ENCODE results near the gene ACADM. TPM values are rescaled to one million over a fixed set of nuclear protein-coding genes. Genes with fewer than 3 reads are reported as not detected.

Gene ACADM
- total RNA-seq, 3 donors from 2014 or later: 59.3 to 79.5 (median 78.6) TPM

GRCh38 chr1:75707191-75707590 is 17.3 kb upstream of the ACADM start:
- Histone ChIP-seq H3K4me3 (no peak overlapping the region), H3K36me3 (ENCODE audit: low read depth) (no peaks in the 10 kb centered on the region), H3K9me3 (no peaks in the 10 kb centered on the region), H3K4me1 (ENCODE audit: low read depth) (no peaks in the 10 kb centered on the region)
- no peak for TF ChIP-seq CTCF (IDR thresholded peaks at IDR 0.05)
- no peak for DNase-seq
- ATAC-seq: no peak
- intact Hi-C loops (cut with DNase I, micrococcal nuclease): no loop called here

- no peak for ATAC-seq
- no peak for TF ChIP-seq CTCF (IDR thresholded peaks at IDR 0.05)
- Histone ChIP-seq H3K36me3 (ENCODE audit: low read depth) (no peaks in the 10 kb centered on the region), H3K9me3 (no peaks in the 10 kb centered on the region), H3K4me3 (no peak overlapping the region), H3K4me1 (ENCODE audit: low read depth) (no peaks in the 10 kb centered on the region)
- intact Hi-C loops (cut with DNase I, micrococcal nuclease): no loop called here
- no peak for DNase-seq
Observed at GRCh38 chr1:75708910-75709309, 15.6 kb upstream of the ACADM start.

DNA sequence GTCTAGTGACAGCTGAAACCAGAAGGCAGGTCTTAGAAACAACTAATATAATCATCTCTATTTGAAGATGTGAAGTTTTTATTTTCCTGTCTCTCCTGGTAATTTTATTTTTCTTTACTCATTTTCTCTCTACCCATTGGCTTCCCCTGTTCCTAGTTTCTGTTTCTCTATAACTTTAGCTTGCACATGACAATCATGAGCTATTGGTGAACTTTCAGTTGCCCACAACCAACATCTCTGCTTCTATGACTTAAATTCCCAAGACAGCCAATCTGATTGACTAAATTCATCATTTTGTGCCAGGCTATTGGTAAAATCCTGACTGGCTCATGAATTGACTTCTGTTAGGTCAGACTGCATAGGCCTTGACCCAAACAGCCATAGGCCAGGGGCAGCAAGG is 13.7 kb upstream of the ACADM start:
- no peaks in the 10 kb centered on the region for H3K4me1 ChIP-seq (ENCODE audit: low read depth)
- no peak for TF ChIP-seq CTCF (IDR thresholded peaks at IDR 0.05)
- no peak for DNase-seq
- H3K36me3 ChIP-seq (ENCODE audit: low read depth): no peaks in the 10 kb centered on the region
- intact Hi-C loops (cut with DNase I, micrococcal nuclease): no loop called here
- no peak overlapping the region for H3K4me3 ChIP-seq
- ATAC-seq: no peak
- no peaks in the 10 kb centered on the region for H3K9me3 ChIP-seq

DNA sequence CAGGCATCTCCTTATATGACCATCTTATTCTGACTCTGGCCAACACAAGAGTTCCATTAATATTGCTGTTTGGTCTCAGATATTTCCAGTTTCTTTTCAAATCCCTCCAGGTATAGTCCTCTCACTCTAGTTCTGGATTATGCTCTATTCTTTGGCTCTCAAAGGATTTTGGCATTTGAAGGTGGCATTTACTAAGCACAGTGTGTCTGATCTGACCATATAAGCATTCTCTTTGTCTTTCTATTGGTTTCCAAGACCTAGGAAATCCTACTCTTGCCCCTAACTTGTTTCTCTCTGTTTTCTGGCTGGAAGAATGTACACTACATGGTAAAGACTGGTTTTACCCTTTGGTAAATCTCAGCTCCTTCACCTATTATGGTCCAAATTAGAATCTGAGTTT is 12.7 kb upstream of the ACADM start:
- TF ChIP-seq CTCF (IDR thresholded peaks at IDR 0.05): no peak
- intact Hi-C loops (cut with DNase I, micrococcal nuclease): no loop called here
- no peak for ATAC-seq

GRCh38 chr1:75712306-75712705 is 12.2 kb upstream of the ACADM start:
- Histone ChIP-seq H3K4me3 (no peak overlapping the region), H3K36me3 (ENCODE audit: low read depth) (no peaks in the 10 kb centered on the region), H3K4me1 (ENCODE audit: low read depth) (no peaks in the 10 kb centered on the region), H3K9me3 (no peaks in the 10 kb centered on the region)
- intact Hi-C loops (cut with DNase I, micrococcal nuclease): no loop called here
- TF ChIP-seq CTCF (IDR thresholded peaks at IDR 0.05): no peak
- no peak for ATAC-seq
- DNase-seq: no peak

More for the DNA sequence above, 12.7 kb upstream of the ACADM start:
- Histone ChIP-seq H3K36me3 (ENCODE audit: low read depth) (no peaks in the 10 kb centered on the region), H3K4me3 (no peak overlapping the region), H3K4me1 (ENCODE audit: low read depth) (no peaks in the 10 kb centered on the region), H3K9me3 (no peaks in the 10 kb centered on the region)
- DNase-seq: no peak

- TF ChIP-seq CTCF (IDR thresholded peaks at IDR 0.05): no peak
- H3K4me3 ChIP-seq: no peak overlapping the region
- H3K9me3 ChIP-seq: no peaks in the 10 kb centered on the region
- no peak for DNase-seq
- peaks cover 4% of the 10 kb centered on the region for H3K4me1 ChIP-seq (ENCODE audit: low read depth)
- intact Hi-C loops (cut with DNase I, micrococcal nuclease): loop anchor here in 1 of 2 donors (10.0 kb wide), 1 partner anchor 65 kb away; the partner anchor contains the start of gene RABGGTB
- no peaks in the 10 kb centered on the region for H3K36me3 ChIP-seq (ENCODE audit: low read depth)
- ATAC-seq: no peak
Observed at GRCh38 chr1:75719810-75720209, 4.7 kb upstream of the ACADM start.

Measured in mucosa of descending colon (tissue), 3 donors.